Cardiac muscle cell (in vitro differentiated cells and primary cell): ENCODE results near the gene CENPP. TPM values are rescaled to one million over a fixed set of nuclear protein-coding genes. Genes with fewer than 3 reads are reported as not detected.
"Not testable (repeated sequence)": the region's sequence is repeated elsewhere in the genome, so short reads cannot be mapped to it uniquely, and the experiment has no call there.

ENCODE experiments used
- DNase-seq, 2 donors: peaks; one replicate each; pipeline versions ENCODE4 v3.0.0 to v3.0.0-alpha.2; 2010 to 2017; ENCODE audit warnings: low read depth in 1 of 2, low spot score in 1 of 2
- H3K27ac ChIP-seq: fragments of 200-600 bp; sonication (generic); 2 replicates; pipeline ENCODE4 v1.5.1; 2016
- H3K27me3 ChIP-seq: fragments of 200-600 bp; sonication (generic); 2 replicates; pipeline ENCODE4 v1.6.0; 2016; ENCODE audit warnings: control low read depth
- H3K36me3 ChIP-seq: fragments of 200-600 bp; sonication (generic); 2 replicates; pipeline ENCODE4 v1.5.1; 2016; ENCODE audit warnings: control low read depth
- H3K4me1 ChIP-seq: fragments of 200-600 bp; sonication (generic); 2 replicates; pipeline ENCODE4 v1.8.1; 2017; ENCODE audit warnings: low read depth, mild to moderate bottlenecking, mixed run types
- H3K4me3 ChIP-seq: fragments of 200-600 bp; sonication (generic); 2 replicates; pipeline ENCODE4 v1.5.1; 2016; ENCODE audit warnings: mild to moderate bottlenecking
- H3K9me3 ChIP-seq: fragments of 200-600 bp; sonication (generic); 2 replicates; pipeline ENCODE4 v1.5.1; 2017; ENCODE audit warnings: low read depth, mild to moderate bottlenecking, control low read depth
- CTCF ChIP-seq: IDR thresholded peaks from 2 replicates; pipeline ENCODE4 v1.5.1; 2012; ENCODE audit warnings: low read depth, mild to moderate bottlenecking, low read length
- polyA plus RNA-seq: library from polyadenylated mRNA; unstranded; fragments of >200 nt; fragmentation: Nextera tagmentation; extraction: Ambion mirVana; gene quantifications from 2 replicates; pipeline ENCODE4 v1.2.1, GENCODE V29; 2016
- total RNA-seq: library from RNA; depleted of rRNA; stranded (reverse); fragments of >200 nt; gene quantifications from 2 replicates; pipeline ENCODE4 v1.2.3, GENCODE V29; 2016

The CENPP gene
- total and polyA plus RNA-seq, 2 experiments from 2014 or later = 1.6 to 5.0 TPM

GRCh38 chr9:92620845-92621244, 295.1 kb downstream of the CENPP start:
- Histone ChIP-seq H3K27me3 (no peaks in the 10 kb centered on the region), H3K27ac (no peak overlapping the region), H3K4me1 (no peaks in the 10 kb centered on the region), H3K9me3 (no peaks in the 10 kb centered on the region), H3K4me3 (no peak overlapping the region), H3K36me3 (peaks cover 6% of the 10 kb centered on the region)
- no peak for TF ChIP-seq CTCF
- DNase-seq = no peak

GRCh38 chr9:92623936-92624335, 298.2 kb downstream of the CENPP start:
- H3K36me3 ChIP-seq, H3K4me1 ChIP-seq, DNase-seq, H3K4me3 ChIP-seq, H3K9me3 ChIP-seq, H3K27ac ChIP-seq, H3K27me3 ChIP-seq: not testable (repeated sequence)

DNA sequence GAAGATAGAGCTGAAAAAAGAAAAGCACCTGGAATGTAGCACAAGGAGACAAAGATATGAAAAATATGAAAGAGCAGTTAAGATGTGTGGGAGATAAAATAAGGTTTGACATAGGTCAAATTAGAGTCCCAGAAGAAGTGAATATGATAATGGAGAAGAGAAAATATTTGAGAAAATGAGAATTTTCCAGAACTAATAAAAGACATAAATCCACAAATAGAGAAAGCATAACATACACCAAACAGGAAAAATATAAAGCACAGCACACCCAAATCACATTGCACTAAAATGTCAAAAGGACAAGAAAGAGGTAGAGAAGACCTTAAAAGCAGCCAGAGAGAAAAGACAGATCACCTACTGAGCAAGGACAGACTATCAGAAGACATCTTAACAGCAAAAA, 300.7 kb downstream of the CENPP start:
- Histone ChIP-seq H3K36me3 (peaks cover 3% of the 10 kb centered on the region), H3K27me3 (no peaks in the 10 kb centered on the region), H3K27ac (no peak overlapping the region), H3K9me3 (no peaks in the 10 kb centered on the region), H3K4me3 (no peak overlapping the region), H3K4me1 (no peaks in the 10 kb centered on the region)
- no peak for DNase-seq
- no peak for TF ChIP-seq CTCF

DNA sequence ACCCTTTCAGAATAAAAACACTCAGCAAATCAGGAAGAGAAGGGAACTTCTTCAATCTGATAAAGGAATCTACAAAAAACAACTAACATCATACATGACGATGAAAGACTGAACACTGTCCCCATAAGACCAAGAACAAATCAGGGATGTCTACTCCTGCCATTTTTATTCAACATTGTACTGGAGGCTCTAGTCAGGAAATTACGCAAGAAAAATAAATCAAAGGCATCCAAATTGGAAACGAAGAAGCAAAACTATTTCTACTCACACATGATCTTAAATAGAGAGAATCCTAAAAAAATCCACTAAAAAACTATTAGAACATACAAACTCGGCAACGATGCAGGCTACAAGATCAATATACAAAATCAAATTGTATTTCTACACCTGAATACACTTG, 301.9 kb downstream of the CENPP start:
- Histone ChIP-seq H3K4me3 (no peak overlapping the region), H3K4me1 (no peaks in the 10 kb centered on the region), H3K27me3 (no peaks in the 10 kb centered on the region), H3K27ac (no peak overlapping the region), H3K36me3 (peaks cover 10% of the 10 kb centered on the region), H3K9me3 (no peaks in the 10 kb centered on the region)
- TF ChIP-seq CTCF = no peak
- peak in 1 of 2 donors; percentile 15 for DNase-seq

- Histone ChIP-seq H3K4me3 (no peak overlapping the region), H3K27me3 (no peaks in the 10 kb centered on the region), H3K4me1 (no peaks in the 10 kb centered on the region), H3K27ac (no peak overlapping the region), H3K9me3 (no peaks in the 10 kb centered on the region), H3K36me3 (peaks cover 19% of the 10 kb centered on the region)
- no peak for DNase-seq
- TF ChIP-seq CTCF = no peak
These were observed 305.9 kb downstream of the CENPP start for GRCh38 chr9:92631452-92632343.

GRCh38 chr9:92632641-92633040, 306.9 kb downstream of the CENPP start:
- Histone ChIP-seq H3K27ac (no peak overlapping the region), H3K4me1 (no peaks in the 10 kb centered on the region), H3K36me3 (peaks cover 23% of the 10 kb centered on the region), H3K4me3 (no peak overlapping the region), H3K9me3 (no peaks in the 10 kb centered on the region), H3K27me3 (no peaks in the 10 kb centered on the region)
- no peak for TF ChIP-seq CTCF
- DNase-seq = no peak
